ENCODE data around the gene REPS1.

The REPS1 gene

GRCh38 chr6:138965971-138966370 lies 22.1 kb downstream of the REPS1 start:
- TF ChIP-seq LEF1 (IDR thresholded peaks at IDR 0.05; ENCODE audit: borderline replicate concordance) = no peak
- no peak for TF ChIP-seq L3MBTL2 (conservative IDR thresholded peaks at IDR 0.05)
- TF ChIP-seq PKNOX1 (IDR thresholded peaks at IDR 0.05) = no peak
- TF ChIP-seq FOXK2 (IDR thresholded peaks at IDR 0.05) = no peak
- ChIA-PET CTCF (interaction anchor here (0.6 to 2.7 kb wide), 3 partner anchors 9 to 964 kb away, joined by 4 to 11 read pairs (median 4); no protein-coding TSS in a partner anchor), POLR2A (no interaction called here)
- DNase-seq (ENCODE audit: extremely low spot score) = no peak

- TF ChIP-seq BHLHE40 (IDR thresholded peaks at IDR 0.05; ENCODE audit: borderline replicate concordance) (no peak), SP1 (IDR thresholded peaks at IDR 0.05) (no peak), TARDBP (IDR thresholded peaks at IDR 0.05) (no peak), PKNOX1 (IDR thresholded peaks at IDR 0.05) (peak; percentile 66), ZNF384 (IDR thresholded peaks at IDR 0.05) (0 out of 2 replicates have a peak, but pooled peaks have one; percentile 3), CTBP1 (IDR thresholded peaks at IDR 0.05; ENCODE audit: borderline replicate concordance) (0 out of 2 replicates have a peak, but pooled peaks have one; percentile 4)
- ChIA-PET POLR2A (no interaction called here), CTCF (interaction anchor here (0.7 to 2.7 kb wide), 4 partner anchors 9 to 254 kb away, joined by 3 to 11 read pairs (median 6); no protein-coding TSS in a partner anchor)
- DNase-seq (ENCODE audit: extremely low spot score) = no peak
These were observed 22.7 kb downstream of the REPS1 start for GRCh38 chr6:138965291-138965874.

GRCh38 chr6:138964012-138964411 lies 24.0 kb downstream of the REPS1 start:
- ChIA-PET CTCF (no interaction called here), POLR2A (no interaction called here)
- TF ChIP-seq FOXK2 (IDR thresholded peaks at IDR 0.05) (no peak), PKNOX1 (IDR thresholded peaks at IDR 0.05) (no peak), NFRKB (IDR thresholded peaks at IDR 0.05) (no peak), TARDBP (IDR thresholded peaks at IDR 0.05) (no peak), LEF1 (IDR thresholded peaks at IDR 0.05; ENCODE audit: borderline replicate concordance) (no peak), CTBP1 (IDR thresholded peaks at IDR 0.05; ENCODE audit: borderline replicate concordance) (no peak), L3MBTL2 (conservative IDR thresholded peaks at IDR 0.05) (no peak), ARNT (IDR thresholded peaks at IDR 0.05) (no peak), SP1 (IDR thresholded peaks at IDR 0.05) (no peak), SUZ12 (IDR thresholded peaks at IDR 0.05) (no peak), BHLHE40 (IDR thresholded peaks at IDR 0.05; ENCODE audit: borderline replicate concordance) (no peak), ELF4 (IDR thresholded peaks at IDR 0.05) (no peak), HDGF (IDR thresholded peaks at IDR 0.05; ENCODE audit: borderline replicate concordance) (no peak), FOXA1 (IDR thresholded peaks at IDR 0.05) (no peak), ZNF384 (IDR thresholded peaks at IDR 0.05) (no peak), FOXM1 (IDR thresholded peaks at IDR 0.05; ENCODE audit: borderline replicate concordance) (no peak)
- no peak for DNase-seq (ENCODE audit: extremely low spot score)

- CTCF ChIA-PET = interaction anchor here (0.6 kb wide), 1 partner anchor 899 kb away, joined by 4 read pairs; no protein-coding TSS in a partner anchor
- TF ChIP-seq FOXM1 (IDR thresholded peaks at IDR 0.05; ENCODE audit: borderline replicate concordance) = no peak
- TF ChIP-seq SUZ12 (IDR thresholded peaks at IDR 0.05) = no peak
- TF ChIP-seq ARNT (IDR thresholded peaks at IDR 0.05) = no peak
- TF ChIP-seq BHLHE40 (IDR thresholded peaks at IDR 0.05; ENCODE audit: borderline replicate concordance) = no peak
- TF ChIP-seq FOXK2 (IDR thresholded peaks at IDR 0.05) = no peak
- TF ChIP-seq ZNF384 (IDR thresholded peaks at IDR 0.05) = no peak
- no peak for TF ChIP-seq TARDBP (IDR thresholded peaks at IDR 0.05)
- no peak for TF ChIP-seq HDGF (IDR thresholded peaks at IDR 0.05; ENCODE audit: borderline replicate concordance)
- no peak for DNase-seq (ENCODE audit: extremely low spot score)
- POLR2A ChIA-PET = no interaction called here
These were observed 24.5 kb downstream of the REPS1 start for GRCh38 chr6:138963531-138963930.

- TF ChIP-seq ZNF384 (IDR thresholded peaks at IDR 0.05) (no peak), FOXK2 (IDR thresholded peaks at IDR 0.05) (no peak), SUZ12 (IDR thresholded peaks at IDR 0.05) (no peak), NFRKB (IDR thresholded peaks at IDR 0.05) (no peak), FOXM1 (IDR thresholded peaks at IDR 0.05; ENCODE audit: borderline replicate concordance) (no peak), TARDBP (IDR thresholded peaks at IDR 0.05) (no peak), FOXA1 (IDR thresholded peaks at IDR 0.05) (no peak), LEF1 (IDR thresholded peaks at IDR 0.05; ENCODE audit: borderline replicate concordance) (no peak), CTBP1 (IDR thresholded peaks at IDR 0.05; ENCODE audit: borderline replicate concordance) (no peak)
- DNase-seq (ENCODE audit: extremely low spot score) = no peak
- ChIA-PET CTCF (interaction anchor here (0.6 kb wide), 1 partner anchor 900 kb away, joined by 4 read pairs; no protein-coding TSS in a partner anchor), POLR2A (no interaction called here)
These were observed 24.9 kb downstream of the REPS1 start for GRCh38 chr6:138963119-138963518.

DNA sequence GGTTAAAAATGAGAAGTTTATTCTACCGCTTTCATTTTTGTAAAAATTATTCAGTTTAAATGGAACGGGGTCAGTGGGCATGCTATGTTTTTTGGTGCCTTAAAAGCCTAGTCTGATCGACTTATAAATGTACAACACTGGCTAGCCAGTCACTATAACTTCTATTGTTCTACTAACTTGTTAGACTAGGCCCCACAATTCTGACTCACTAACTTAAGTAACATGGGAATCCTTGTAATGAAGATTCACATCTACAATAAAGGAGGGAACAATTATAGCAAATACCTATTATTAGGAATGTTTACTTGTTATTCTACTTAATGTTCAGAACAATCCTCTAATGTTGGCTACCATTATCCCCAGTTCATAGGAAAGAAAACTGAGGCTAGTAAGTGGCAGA lies 28.5 kb downstream of the REPS1 start:
- no peak for TF ChIP-seq HDGF (IDR thresholded peaks at IDR 0.05; ENCODE audit: borderline replicate concordance)
- no peak for TF ChIP-seq L3MBTL2 (conservative IDR thresholded peaks at IDR 0.05)
- TF ChIP-seq SUZ12 (IDR thresholded peaks at IDR 0.05) = no peak
- ChIA-PET CTCF (no interaction called here), POLR2A (no interaction called here)
- no peak for DNase-seq (ENCODE audit: extremely low spot score)

DNA sequence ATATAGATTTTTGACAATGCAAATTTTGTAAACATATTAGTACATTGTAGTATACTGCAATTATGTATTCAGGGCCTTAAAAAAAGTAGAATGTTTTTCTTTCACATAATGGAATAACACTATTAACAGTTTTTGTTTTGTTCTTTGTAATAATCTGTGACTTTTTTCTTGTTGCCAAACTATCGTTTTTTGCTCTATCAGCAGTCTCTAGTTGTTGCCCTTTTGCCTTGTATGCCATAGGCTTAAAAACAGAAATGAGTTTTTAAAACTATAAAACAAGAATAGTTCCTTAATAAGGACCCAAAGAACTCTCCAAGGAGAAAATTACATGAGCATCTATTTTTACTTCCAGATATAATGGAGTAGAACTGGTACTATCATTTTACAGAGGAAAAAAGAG lies 29.5 kb downstream of the REPS1 start:
- TF ChIP-seq LEF1 (IDR thresholded peaks at IDR 0.05; ENCODE audit: borderline replicate concordance) (no peak), ELF4 (IDR thresholded peaks at IDR 0.05) (no peak), L3MBTL2 (conservative IDR thresholded peaks at IDR 0.05) (no peak), ARNT (IDR thresholded peaks at IDR 0.05) (no peak), CTBP1 (IDR thresholded peaks at IDR 0.05; ENCODE audit: borderline replicate concordance) (no peak), PKNOX1 (IDR thresholded peaks at IDR 0.05) (no peak), HDGF (IDR thresholded peaks at IDR 0.05; ENCODE audit: borderline replicate concordance) (no peak), ZNF384 (IDR thresholded peaks at IDR 0.05) (no peak), NFRKB (IDR thresholded peaks at IDR 0.05) (no peak), SUZ12 (IDR thresholded peaks at IDR 0.05) (no peak), SP1 (IDR thresholded peaks at IDR 0.05) (no peak)
- CTCF ChIA-PET = no interaction called here
- DNase-seq (ENCODE audit: extremely low spot score) = no peak
- POLR2A ChIA-PET = no interaction called here

Measured in HEK293T (cell line).